Left lobe of liver (tissue), 2 donors: ENCODE data around the gene DNM3. TPM values are rescaled to one million over a fixed set of nuclear protein-coding genes. Genes with fewer than 3 reads are reported as not detected.

Source experiments
- ATAC-seq: fragments of 200-7000 bp; cut with Tn5 transposase; one replicate; pipeline ENCODE4 v1.9.1; 2020; ENCODE audit warnings: mild to moderate bottlenecking, moderate library complexity
- DNase-seq: peaks from one replicate; pipeline ENCODE4 v3.0.0-alpha.2; 2020; ENCODE audit warnings: low spot score
- total RNA-seq: library from RNA; stranded (reverse); gene quantifications from one replicate; pipeline ENCODE4 v1.2.1, GENCODE V29; 2021
- donor health status: DM: no; HTN: no; CAD: no; lungs with moderate emphysema.
- donor health status: DM: no; HTN: yes; CAD: no.

Gene DNM3
- total RNA-seq, 1 donor from 2014 or later, result 0.40 TPM

DNA sequence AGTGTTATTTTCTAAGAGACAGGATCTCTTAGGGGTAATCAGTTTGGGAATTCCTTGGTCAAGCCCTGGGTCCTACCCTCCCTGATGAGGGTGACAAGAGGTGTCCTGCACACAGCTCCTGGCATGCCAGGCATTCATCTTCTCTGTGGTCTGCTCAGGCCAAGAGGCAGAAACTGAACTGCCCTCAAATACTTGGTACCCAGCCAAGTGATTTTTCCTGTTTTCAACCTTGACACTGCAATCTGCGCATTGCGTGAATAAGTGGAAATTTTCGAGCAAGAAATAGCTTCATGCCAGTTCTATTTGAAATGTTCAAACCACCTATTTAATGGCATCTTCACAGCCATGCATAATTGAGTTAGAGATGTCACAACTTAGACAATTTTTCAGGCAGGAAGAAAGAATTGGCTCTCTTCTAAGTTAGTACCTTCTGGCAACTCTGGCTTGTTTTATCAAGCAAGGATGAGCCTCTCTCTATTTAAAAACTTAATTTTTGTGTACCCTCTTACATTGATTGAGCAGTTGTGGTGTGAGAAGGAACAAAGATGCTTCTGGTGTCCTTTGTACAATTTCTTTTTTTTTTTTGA is 27.0 kb downstream of the DNM3 start:
- ATAC-seq (no peak), DNase-seq (no peak)

DNA sequence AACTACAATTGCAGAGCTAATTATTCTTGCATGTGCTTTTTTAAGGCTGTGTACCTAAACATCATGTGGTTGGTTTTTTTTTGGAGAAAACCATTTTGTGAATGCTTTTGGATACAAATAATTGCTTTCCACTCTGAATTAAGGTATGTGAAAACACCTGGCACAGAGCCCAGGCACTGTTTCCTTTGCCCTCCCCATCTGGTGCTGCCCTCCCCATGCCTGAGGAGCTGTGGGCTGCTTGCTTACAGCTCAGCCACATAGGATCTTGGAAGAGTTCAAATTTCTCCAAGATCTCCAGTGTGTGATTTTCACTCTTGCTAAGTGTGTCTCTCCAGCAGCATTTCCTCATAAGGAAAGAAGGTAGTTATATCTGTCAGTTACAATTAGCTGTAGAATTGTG is 27.8 kb downstream of the DNM3 start:
- no peak for ATAC-seq
- no peak for DNase-seq

DNA sequence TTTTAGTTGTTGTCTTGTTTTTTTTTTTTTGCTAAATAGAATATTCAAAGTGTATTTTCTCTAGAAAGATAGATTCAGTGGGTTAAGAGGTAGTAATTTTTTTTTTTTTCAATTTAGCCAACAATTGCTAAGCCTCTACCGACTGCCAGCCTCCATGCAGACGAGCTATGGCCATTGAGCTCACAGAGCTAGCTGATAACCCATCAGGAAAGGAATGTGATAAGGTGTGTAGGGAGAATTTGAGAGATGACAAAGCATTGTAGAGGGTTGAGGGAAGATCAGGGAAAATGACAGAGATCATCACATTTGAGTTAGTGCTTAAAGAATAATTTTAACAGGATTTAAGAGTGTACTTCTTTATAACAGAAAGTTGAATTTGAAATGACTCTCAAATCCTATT is 30.6 kb downstream of the DNM3 start:
- no peak for ATAC-seq
- no peak for DNase-seq

DNA sequence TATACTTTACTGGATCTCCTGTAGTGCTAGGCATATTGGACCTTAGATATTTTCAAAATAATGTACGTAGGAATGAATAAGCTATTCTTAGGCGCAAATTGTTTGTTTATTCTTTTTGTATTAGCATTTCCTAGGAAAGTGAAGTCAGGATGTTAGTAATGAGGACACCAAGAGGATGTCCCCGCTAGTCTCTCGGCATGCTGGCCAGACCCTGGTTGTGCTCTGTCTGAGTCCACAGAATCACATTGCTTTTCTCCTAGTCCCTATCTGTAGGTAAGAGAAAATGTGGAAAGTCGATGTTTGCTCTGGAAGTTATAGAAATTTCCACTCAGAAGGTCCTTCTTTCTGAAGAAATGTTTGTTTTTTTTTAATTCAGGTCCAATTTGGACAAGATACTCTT is 31.1 kb downstream of the DNM3 start:
- DNase-seq (no peak), ATAC-seq (no peak)

DNA sequence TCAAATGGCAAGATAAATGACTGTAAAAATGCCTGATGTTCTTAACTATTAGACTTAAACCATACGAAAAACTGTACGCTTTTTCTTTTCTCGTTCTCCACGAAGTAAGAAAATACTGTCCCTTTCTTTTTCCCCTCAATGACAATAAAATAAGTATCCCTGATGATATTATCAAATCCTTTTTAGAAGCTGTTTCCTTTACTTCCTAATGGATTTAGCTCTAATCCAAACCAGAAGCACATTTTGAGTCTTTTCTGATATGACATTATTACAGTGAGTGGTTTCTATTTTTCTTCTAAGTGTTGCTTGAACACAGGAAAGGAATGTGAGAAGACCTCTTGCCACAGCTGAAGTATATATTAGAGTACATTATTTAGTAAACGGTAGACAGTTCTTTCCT is 32.4 kb downstream of the DNM3 start:
- ATAC-seq, result no peak
- DNase-seq, result no peak

DNA sequence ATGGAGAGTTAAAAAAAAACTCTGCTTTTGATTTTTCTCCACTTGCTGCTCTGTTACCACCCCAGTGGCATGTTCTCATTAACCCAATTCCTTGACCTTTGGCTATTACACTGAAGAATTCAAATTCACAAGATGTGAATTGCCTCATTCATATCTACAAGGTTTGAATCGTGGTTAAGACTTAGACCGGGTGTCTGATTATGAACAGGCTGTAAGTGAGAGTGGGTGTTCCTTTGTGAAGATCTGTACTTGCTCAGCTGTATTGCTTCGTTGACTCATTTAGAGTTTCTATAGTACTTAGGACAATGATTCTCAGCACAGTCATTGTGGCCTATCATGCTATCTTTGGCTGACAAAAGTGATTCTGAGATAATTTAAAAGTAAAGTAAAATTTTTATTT is 36.4 kb downstream of the DNM3 start:
- ATAC-seq, result no peak
- DNase-seq, result no peak

DNA sequence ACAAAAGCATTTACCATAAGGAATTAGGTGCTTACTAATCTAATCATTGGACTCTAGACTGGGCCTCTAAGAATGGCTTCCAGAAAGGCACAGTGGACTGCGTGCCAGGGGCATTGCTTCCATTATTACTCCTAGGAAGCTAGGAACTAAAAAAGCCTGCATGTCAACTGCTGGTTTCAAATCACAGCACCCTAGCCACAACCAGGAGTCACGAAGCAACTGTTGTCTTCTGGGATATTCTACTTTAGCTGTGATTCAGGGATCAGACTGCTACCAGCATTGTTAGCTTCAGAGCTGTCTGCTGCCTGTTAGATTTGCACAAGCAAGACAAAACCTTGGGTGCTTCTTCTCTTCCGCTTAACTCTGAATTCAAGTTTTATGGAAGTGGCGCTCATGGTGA is 38.3 kb downstream of the DNM3 start:
- no peak for DNase-seq
- no peak for ATAC-seq

DNA sequence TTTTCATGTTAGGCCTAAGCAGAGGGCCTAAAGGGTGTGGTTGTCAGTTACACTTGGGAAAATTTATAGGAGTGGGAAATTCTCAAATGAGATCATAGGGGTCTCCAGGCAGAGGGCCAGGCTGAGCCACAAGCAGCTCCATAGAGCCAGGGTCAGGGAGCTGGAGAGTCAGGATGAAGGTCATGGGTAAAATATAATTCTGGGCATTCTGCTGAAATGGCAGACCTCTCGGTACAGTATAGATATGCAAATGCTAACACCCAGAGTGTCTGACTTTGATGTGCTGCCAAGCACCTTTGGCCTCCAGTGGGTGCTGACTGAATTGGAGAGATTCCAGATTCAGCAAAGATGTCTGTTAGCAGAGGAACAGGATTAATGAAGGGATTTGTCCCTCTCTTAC is 40.1 kb downstream of the DNM3 start:
- no peak for ATAC-seq

DNA sequence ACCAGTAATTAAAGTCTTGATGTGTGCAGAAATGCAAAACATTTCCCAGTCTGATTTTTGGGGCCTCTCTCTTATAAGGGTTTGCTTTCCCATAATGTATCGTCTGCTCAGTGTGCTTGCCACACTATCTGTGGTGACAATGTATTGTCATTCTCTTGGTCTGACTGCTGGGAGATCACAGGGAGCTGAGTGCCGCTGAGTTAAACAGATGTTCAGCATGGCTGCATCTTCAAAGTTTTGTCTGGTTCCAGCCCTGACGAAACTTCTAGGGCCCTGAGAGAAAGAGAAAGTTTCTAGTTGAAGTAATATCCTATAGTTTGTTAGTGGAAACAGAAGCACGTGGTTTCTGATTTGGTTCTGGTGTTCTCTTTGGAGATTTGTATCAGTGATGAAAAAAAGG is 42.6 kb downstream of the DNM3 start:
- no peak for DNase-seq
- ATAC-seq, result no peak

More for the DNA sequence above, 40.1 kb downstream of the DNM3 start:
- no peak for DNase-seq

DNA sequence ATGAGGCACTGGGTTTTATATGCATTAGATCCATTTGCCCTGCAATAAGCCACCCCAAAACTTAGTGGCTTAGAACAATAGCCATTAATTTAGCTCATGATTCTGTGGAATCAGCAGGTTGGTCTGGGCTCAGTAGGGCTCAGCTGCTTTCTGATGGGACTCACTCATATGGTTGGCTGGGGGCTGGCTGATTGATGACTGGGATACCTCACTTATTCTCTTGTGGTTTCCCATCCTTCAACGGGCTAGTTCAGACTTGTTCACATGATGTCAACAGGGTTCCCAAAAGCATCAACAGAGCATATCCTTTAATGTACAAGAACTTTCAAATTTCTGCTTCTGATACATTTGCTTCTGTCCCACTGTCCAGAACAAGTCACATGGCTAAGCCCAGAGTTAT is 43.2 kb downstream of the DNM3 start:
- DNase-seq, result no peak
- ATAC-seq, result no peak

DNA sequence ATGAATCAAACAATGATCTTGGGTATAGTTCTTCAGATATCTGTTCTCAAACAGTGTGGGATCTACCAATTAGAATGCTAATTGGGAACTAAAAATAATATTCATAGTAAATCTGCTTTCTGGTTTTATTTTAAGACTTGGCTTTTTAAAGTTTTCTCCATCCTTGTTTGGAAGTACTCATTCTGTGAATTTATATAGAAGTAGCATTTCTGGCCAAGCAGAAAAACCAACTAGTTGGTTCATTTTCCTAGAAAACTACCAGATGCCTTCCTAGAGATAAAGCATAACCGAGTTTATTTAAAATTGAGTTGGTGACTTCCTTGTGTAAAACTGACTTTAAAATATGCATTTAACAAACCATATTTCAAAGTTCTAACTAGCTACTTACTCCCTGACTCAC is 48.8 kb downstream of the DNM3 start:
- ATAC-seq, result no peak
- DNase-seq, result no peak

DNA sequence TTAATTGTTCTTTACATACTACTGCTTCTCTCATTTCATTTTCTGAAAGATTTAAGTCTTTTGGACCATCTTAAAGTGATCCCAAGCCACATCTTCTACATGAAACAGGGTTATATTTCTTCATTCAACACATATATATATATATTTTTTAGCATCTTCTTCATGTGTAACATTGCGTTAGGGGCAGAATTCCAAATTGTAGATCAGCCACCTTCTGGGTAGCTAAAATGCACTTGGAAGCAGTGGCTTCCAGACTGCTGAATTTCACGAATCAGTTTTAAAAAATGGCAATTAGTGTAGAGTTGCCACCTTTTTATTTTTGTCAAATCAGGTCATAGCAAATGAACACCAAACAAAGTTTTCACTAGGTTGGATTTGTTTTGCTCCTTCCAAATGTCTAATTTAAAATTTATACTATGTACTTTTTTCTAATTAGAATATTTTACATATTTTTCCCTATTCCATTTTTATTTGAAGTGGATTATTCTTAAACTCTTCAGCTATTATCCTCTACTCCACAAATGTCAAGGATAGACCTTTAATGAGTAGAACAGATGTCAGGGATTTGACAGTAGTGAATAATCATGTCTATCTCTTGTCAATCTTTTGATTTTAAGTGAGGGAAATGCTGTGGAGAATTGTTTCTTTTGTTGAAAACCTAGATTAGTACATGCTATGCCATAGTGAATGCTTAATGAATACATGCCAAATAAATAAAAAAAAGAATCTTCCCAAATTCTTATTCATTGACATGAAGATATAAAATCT is 55.8 kb downstream of the DNM3 start:
- ATAC-seq, result no peak

DNA sequence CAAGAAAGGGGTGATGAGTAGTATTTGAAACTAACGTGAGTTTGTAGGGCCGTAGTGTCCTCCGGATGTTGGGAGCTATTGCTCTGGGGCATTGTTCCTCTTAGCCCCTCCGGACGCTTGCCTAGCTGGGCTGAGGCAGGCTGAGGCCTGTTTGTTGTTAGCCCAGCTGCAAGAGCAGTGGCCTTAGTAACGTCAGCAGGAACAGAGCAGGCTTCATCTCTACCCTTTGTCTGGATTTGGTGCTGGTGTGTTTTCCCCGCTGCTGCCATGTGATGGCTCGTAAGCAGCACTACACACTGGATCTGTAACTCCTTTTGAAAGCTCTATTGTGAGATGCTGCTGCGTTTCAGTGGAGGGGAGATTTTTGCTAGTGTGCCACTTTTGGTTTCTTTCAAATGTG is 57.6 kb downstream of the DNM3 start:
- DNase-seq (no peak), ATAC-seq (no peak)

More for the DNA sequence above, 55.8 kb downstream of the DNM3 start:
- DNase-seq, result no peak

DNA sequence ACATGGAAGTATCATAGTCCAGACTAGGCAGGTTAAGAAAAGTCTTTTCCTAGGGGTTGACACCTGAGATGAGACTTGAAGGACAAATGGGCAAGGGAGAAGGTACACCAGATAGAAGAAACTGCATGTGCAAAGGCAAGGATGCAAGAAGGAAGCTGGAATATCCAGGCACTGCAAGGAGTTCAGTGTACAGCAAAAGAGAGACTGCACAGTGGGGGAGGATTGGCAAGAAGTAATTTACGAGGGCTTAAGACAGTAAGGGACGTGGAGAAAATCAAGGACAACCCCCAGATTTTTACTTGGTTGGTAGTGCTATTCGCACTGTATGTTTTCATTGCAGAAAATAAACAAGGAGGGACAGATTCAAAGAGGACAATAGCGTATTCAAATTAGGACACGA is 58.5 kb downstream of the DNM3 start:
- no peak for ATAC-seq
- DNase-seq, result no peak

DNA sequence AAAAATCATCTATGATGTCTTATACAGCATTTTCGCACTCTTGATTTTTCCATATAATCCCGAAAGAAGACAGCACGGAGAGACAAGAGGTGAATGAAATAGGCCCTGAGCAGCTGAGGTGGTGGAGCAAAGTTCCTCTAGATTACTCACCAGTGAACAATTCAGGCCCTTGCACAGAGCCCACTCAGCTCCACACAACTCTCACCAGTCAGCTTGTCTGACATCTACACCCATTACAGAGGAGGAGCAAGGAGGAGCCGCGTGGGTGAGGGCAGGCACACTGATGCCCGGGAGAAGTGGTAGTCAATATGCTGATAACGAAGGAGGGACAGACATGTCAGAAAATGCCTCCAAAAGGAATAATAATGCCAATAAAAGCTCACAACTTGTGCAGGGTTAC is 59.9 kb downstream of the DNM3 start:
- DNase-seq, result no peak
- no peak for ATAC-seq

DNA sequence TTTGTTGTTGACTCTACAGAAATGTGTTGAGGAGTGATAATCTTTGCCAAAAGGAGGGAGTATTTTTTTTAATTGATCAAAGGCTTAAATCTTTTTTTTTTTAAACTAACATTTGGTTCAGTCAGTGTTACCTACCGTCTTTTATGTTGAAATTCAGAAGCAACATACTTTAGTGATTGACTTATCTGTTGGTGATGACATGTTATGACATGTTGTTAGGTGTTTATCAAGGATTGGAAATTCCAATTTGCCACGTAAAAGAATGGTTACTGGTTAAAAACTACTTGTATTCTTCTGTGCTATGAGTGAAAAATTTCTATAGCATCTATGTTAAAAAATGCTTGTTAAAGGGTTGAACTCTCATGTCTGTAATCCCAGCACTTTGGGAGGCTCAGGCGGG is 61.2 kb downstream of the DNM3 start:
- no peak for DNase-seq
- no peak for ATAC-seq

DNA sequence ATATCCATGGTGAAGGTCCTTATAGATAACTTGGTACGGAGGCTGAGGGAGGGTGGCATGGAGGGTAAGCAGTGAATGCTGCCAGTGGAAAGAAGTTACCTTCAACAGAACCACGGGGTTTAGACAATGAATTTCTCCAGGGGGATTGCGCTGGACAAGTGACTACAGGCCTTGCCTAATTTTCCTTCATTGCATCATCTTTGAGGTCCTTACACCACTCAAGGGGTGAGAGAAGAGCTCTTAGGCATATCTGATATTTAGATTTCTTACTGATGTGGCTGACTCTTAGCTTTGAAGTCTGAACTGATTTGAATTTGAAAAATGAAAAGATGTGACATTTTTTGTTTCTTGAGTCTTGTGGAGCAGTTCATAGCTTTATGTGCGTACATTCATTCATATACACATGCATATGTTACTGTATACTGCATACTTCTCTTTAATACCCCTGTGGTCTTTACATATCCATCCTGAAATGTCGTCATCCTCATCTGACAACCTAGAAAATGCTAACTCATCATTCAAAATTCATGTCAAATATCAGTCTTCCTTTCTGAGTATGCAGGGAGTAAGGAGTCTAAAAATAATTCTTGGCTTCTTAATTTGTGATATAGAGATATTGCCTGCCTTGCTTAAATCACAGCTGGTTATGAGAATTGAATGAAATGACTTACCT is 63.6 kb downstream of the DNM3 start:
- no peak for ATAC-seq
- DNase-seq, result no peak

DNA sequence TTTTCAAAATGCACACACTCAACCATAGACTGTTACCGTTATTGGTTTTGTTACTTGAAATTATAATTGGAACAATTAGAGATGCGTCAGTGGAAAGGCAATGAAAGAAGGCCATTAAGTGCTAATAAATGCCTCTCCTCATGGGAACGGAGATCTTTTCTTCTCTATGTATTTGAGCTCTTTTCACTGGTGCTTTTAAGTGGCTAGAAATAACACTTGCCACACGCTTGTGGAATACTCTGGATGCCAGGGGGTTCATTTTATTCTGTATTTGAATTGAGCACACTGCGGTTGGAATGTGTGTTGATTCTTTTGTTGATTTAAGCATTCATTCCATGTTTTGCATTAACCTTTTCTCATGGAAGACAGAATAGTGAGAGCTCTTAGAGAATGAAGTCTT is 68.4 kb downstream of the DNM3 start:
- DNase-seq, result no peak
- no peak for ATAC-seq

DNA sequence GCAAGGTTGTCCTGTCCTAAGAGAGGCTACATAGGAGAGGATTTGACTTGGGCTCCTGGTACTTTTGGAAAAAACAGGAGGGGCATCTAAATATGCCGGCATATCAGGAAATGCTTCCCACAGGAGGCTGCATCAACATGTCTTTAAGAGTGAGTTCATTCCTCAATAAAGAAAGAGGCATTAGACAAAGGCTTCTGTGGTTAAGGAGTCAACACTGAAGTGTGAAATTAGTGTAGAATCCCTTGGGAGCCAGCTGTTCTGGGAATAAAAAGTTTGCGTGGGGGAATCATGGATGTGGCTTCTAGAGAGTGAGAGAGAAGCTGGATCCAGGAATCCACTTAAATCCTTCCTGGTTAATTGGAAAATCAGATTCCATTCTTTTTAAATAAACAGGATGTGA is 69.5 kb downstream of the DNM3 start:
- no peak for DNase-seq
- ATAC-seq, result no peak

DNA sequence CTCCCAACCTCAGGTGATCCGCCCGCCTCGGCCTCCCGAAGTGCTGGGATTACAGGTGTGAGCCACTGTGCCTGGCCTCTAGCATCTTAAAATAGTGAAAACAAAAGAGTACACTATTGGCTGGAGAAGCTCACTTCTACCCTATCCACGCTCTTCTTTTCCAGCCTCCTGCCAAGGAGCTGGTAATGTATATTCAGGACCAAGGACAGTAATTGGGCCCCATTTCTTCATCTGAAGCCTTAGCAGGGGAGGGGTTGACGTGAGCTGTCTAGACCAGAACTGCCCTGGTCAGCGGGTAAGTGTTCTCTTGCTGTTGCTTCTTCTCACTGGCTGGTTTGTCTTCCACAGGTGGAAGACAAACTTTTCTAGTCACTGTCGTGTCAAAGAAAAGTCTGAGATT is 70.2 kb downstream of the DNM3 start:
- ATAC-seq (no peak), DNase-seq (no peak)

DNA sequence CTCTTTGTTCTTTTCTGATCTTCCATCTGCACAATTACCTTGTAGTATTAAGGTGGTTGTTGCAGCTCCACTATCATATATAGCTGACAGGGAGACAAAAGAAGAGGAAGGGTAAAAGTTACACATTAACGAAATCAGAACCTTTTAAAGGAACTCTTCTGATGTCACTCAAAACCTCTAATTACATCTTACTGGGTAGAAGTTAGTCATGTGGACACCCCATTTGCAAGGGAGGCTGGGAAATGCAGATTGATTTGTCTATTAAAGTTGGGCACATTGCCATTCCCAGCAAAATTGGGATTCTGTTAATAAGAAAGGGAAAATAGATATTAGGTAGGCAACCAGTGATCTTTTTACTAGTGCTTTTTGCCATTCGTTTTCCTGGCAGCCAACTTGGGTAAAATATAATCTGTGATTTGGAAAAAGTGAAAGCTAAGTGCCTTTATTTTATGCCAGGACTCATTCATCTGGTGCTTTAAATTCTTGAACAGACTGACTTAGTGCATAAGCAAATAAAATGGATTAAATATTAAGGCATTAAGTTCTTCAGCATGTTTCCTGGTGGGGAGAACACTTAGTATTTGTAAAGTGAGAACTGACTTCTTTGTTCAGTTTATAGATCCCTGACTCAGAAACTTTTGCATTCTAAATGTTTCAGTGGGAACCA is 71.3 kb downstream of the DNM3 start:
- ATAC-seq (no peak), DNase-seq (no peak)

DNA sequence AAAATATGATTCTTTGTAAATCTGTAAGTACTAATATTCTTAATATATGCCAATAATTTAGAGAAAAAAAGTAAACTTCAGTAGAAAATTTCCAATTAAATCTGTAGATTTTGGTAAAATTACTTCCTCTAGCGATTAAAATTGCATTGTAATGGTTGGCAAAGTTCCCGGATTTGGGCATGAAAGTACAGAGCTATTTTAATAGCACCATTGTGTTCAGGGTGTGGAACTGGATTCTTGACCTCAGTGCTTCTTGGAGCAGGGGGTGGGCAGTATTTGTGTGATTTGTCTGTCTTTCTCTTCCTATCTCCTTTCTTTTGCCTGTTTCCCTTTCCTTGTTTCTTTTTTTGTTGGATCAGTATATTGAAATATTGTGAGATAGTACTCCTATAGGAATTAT is 72.1 kb downstream of the DNM3 start:
- ATAC-seq (no peak), DNase-seq (no peak)
